Sigmoid colon (tissue), 7 donors: ENCODE data around the gene JAKMIP1. TPM values are rescaled to one million over a fixed set of nuclear protein-coding genes. Genes with fewer than 3 reads are reported as not detected.

Experiments
- DNase-seq: peaks from one replicate; pipeline ENCODE4 v3.0.0-alpha.2; 2019
- H3K27ac ChIP-seq, 4 donors: fragments of 200-600 bp; sonication (generic); one replicate each; pipeline ENCODE4 v1.5.1; 2016 to 2019; ENCODE audit warnings: mild to moderate bottlenecking in 1 of 4
- H3K27me3 ChIP-seq, 3 donors: fragments of 200-600 bp; sonication (generic); one replicate each; pipeline ENCODE4 v1.5.1; 2019; ENCODE audit warnings: mild to moderate bottlenecking in 1 of 3
- H3K36me3 ChIP-seq, 4 donors: fragments of 200-600 bp; sonication (generic); one replicate each; pipeline ENCODE4 v1.5.1; 2016 to 2019
- H3K4me1 ChIP-seq, 4 donors: fragments of 200-600 bp; sonication (generic); one replicate each; pipeline ENCODE4 v1.5.1; 2017 to 2019
- H3K4me3 ChIP-seq, 4 donors: fragments of 200-600 bp; sonication (generic); one replicate each; pipeline ENCODE4 v1.5.1; 2017 to 2019; ENCODE audit warnings: mild to moderate bottlenecking in 2 of 4, moderate library complexity in 1 of 4
- H3K9me3 ChIP-seq, 4 donors: fragments of 200-600 bp in 3 of 4; sonication (generic) in 3 of 4; one replicate each; pipeline versions ENCODE4 v1.5.1 to v1.6.1; 2013 to 2019
- EP300 ChIP-seq, 4 donors: sonication (generic); formaldehyde crosslinking; IDR thresholded peaks; one replicate each; pipeline ENCODE4 v1.6.1; 2017; ENCODE audit warnings: antibody characterized with exemption in 4 of 4
- POLR2A ChIP-seq, 2 donors: fragments of 450-650 bp; IDR thresholded peaks; one replicate each; pipeline ENCODE4 v1.6.1; 2016; ENCODE audit warnings: antibody characterized with exemption in 2 of 2, mild to moderate bottlenecking in 2 of 2, moderate library complexity in 2 of 2
- POLR2AphosphoS5 ChIP-seq, 4 donors: sonication (generic); formaldehyde crosslinking; IDR thresholded peaks; one replicate each; pipeline ENCODE4 v1.6.1; 2017; ENCODE audit warnings: antibody characterized with exemption in 4 of 4
- WGBS, 2 donors: extraction: QIAGEN DNeasy Blood & Tissue Kit; methylation state at CpG; one replicate each; pipeline ENCODE4 v1.1.7; 2013; 5-methylcytosine and 5-hydroxymethylcytosine counted together
- intact Hi-C: fragments of 100-400 bp; cut with DNase I; formaldehyde crosslinking; loops from one replicate; pipeline ENCODE4 v1.15.1; 2023
- polyA plus RNA-seq, 3 donors: library from polyadenylated mRNA; stranded (reverse); fragments of 200-250 nt; gene quantifications; one replicate each; pipeline ENCODE4 v1.2.3, GENCODE V29; 2013
- total RNA-seq, 4 donors: library from RNA; depleted of rRNA; stranded (reverse); fragments of >200 nt; gene quantifications; one replicate each; pipeline ENCODE4 v1.1.0, GENCODE V29; 2016
- TF ChIP-seq, protein P1 (sequence below), 4 experiments: fragments of 450-650 bp in 3 of 4; fragments of 200-600 bp in 1 of 4; IDR thresholded peaks; one replicate each; pipeline ENCODE4 v1.5.1; 2016 to 2019; ENCODE audit warnings: antibody characterized with exemption in 4 of 4, mild to moderate bottlenecking in 3 of 4, moderate library complexity in 2 of 4
- donor health status: healthy with polysubstance abuse.
- donor health status: Bipolar disorder and iron deficiency.
- donor health status: healthy.

Gene JAKMIP1
- total and polyA plus RNA-seq, 7 donors = 0.49 to 3.9 (median 1.8) TPM; not detected in 2

DNA sequence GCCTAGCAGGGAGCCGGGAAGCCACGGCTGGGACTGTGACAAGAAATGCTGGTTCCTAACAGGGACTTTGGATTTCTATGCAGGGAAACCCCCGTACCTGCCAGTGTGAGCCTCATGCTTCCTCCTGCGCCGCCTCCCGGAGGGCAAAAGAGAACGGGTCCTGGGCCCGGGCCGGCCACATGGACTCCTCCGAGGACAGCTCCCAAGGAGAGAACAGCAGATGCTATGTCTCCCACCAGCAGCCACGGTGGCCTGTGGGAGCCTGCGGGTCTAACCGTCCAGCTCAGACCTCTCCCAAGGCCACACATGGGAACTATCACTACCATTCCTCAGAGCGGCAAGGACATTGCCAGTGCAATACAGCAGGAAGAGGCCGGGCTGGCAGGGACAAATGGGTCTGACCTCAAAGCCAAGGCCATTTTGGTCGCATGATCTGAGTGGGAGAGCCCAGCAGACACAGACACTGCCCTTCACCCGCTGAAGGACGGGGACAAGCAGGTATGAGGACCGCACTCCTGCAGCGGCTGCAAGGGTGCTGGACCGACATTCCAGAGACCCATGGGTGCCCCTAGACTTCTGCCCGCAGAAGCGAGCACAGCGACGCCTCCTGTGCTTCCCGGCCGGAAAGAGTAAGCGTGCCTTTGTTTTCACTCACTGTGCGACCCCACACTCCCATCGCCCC lies 177.6 kb downstream of the JAKMIP1 start:
- no peaks in the 10 kb centered on the region for H3K4me1 ChIP-seq
- H3K4me3 ChIP-seq = no peak overlapping the region
- H3K27me3 ChIP-seq = peaks cover 0 to 23% (median 0%) of the 10 kb centered on the region in 3 donors
- no peaks in the 10 kb centered on the region for H3K36me3 ChIP-seq
- 82 to 86% methylated on average over 30 of the region's 30 CpGs for WGBS, 2 donors
- TF ChIP-seq POLR2A (IDR thresholded peaks at IDR 0.05) (no peak), POLR2AphosphoS5 (IDR thresholded peaks at IDR 0.05) (no peak), EP300 (IDR thresholded peaks at IDR 0.05) (no peak)
- TF ChIP-seq, protein P1, sequence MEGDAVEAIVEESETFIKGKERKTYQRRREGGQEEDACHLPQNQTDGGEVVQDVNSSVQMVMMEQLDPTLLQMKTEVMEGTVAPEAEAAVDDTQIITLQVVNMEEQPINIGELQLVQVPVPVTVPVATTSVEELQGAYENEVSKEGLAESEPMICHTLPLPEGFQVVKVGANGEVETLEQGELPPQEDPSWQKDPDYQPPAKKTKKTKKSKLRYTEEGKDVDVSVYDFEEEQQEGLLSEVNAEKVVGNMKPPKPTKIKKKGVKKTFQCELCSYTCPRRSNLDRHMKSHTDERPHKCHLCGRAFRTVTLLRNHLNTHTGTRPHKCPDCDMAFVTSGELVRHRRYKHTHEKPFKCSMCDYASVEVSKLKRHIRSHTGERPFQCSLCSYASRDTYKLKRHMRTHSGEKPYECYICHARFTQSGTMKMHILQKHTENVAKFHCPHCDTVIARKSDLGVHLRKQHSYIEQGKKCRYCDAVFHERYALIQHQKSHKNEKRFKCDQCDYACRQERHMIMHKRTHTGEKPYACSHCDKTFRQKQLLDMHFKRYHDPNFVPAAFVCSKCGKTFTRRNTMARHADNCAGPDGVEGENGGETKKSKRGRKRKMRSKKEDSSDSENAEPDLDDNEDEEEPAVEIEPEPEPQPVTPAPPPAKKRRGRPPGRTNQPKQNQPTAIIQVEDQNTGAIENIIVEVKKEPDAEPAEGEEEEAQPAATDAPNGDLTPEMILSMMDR (IDR thresholded peaks at IDR 0.05) = no peak
- H3K9me3 ChIP-seq = no peaks in the 10 kb centered on the region
- intact Hi-C loops = no loop called here
- no peak for DNase-seq
- H3K27ac ChIP-seq = no peak overlapping the region

DNA sequence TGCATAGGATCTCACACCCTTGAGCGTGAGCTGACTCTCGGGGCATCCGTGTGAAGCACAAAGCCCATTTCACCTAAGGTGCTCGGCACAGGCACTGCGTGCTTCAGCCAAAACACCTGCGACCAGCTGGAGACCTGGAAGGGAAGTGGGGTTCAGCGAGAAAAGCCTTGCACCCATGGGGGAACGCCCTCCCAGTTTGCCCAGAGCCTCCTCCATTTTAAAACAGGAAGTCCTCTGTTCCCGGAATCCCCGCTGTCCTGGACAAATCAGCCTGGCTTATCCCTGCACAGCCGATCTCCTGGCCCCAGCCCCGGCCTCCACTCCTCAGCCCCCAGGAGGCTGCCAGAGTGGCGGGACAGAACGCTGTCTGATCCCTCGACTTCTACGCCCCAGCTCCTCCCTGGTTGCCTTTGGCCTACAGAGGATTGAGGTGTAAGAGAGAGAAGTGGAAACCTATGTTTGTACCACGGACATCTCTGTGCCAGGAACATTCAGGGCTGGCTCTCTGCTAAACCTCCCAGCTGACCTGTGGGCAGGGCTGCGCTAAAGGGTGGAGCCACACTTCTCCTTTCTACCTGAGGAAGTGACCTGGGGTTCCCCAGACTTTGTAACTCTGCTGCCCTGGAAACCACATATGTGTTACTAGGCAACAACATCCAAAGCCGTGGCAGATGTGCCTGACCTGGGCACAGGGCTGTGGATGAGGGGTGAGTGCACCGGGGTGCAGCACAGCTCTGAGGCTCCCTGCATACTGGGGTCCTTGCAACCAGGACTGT lies 178.3 kb downstream of the JAKMIP1 start:
- intact Hi-C loops = no loop called here
- H3K27me3 ChIP-seq = peaks cover 0 to 23% (median 0%) of the 10 kb centered on the region in 3 donors
- no peak overlapping the region for H3K27ac ChIP-seq
- H3K9me3 ChIP-seq = no peaks in the 10 kb centered on the region
- H3K4me1 ChIP-seq = no peaks in the 10 kb centered on the region
- 76 to 84% methylated on average over 20 of the region's 20 CpGs for WGBS, 2 donors
- DNase-seq = no peak
- no peak overlapping the region for H3K4me3 ChIP-seq
- TF ChIP-seq, protein P1 (IDR thresholded peaks at IDR 0.05) = no peak
- TF ChIP-seq POLR2A (IDR thresholded peaks at IDR 0.05) = no peak
- no peaks in the 10 kb centered on the region for H3K36me3 ChIP-seq

DNA sequence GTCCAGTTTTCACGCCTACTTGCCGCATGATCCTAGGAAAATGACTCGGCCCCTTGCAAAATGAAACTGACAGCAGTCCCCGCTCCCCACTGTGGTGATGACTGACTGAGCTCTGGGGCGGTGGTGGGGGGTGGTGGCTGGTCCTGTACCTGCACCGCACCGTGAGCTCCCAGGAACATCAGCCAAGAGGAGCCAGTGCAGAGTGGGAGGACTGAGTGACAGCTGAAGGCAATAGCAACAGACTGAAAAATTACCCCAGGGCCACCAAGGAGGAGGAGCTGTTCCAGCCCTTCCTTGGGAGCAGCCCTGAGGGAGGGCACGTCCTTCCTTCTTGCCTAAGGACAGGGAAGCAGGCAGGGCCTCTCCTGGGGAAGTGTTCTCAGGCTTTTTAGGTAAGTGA lies 179.7 kb downstream of the JAKMIP1 start:
- Histone ChIP-seq H3K27me3 (peaks cover 0 to 23% (median 0%) of the 10 kb centered on the region in 3 donors), H3K27ac (no peak overlapping the region), H3K4me3 (no peak overlapping the region), H3K9me3 (no peaks in the 10 kb centered on the region), H3K36me3 (no peaks in the 10 kb centered on the region), H3K4me1 (no peaks in the 10 kb centered on the region)
- intact Hi-C loops = no loop called here
- DNase-seq = no peak
- 81 to 86% methylated on average over 8 of the region's 8 CpGs for WGBS, 2 donors
- TF ChIP-seq POLR2A (IDR thresholded peaks at IDR 0.05) (no peak), POLR2AphosphoS5 (IDR thresholded peaks at IDR 0.05) (no peak), EP300 (IDR thresholded peaks at IDR 0.05) (no peak)
- TF ChIP-seq, protein P1 (IDR thresholded peaks at IDR 0.05) = no peak

DNA sequence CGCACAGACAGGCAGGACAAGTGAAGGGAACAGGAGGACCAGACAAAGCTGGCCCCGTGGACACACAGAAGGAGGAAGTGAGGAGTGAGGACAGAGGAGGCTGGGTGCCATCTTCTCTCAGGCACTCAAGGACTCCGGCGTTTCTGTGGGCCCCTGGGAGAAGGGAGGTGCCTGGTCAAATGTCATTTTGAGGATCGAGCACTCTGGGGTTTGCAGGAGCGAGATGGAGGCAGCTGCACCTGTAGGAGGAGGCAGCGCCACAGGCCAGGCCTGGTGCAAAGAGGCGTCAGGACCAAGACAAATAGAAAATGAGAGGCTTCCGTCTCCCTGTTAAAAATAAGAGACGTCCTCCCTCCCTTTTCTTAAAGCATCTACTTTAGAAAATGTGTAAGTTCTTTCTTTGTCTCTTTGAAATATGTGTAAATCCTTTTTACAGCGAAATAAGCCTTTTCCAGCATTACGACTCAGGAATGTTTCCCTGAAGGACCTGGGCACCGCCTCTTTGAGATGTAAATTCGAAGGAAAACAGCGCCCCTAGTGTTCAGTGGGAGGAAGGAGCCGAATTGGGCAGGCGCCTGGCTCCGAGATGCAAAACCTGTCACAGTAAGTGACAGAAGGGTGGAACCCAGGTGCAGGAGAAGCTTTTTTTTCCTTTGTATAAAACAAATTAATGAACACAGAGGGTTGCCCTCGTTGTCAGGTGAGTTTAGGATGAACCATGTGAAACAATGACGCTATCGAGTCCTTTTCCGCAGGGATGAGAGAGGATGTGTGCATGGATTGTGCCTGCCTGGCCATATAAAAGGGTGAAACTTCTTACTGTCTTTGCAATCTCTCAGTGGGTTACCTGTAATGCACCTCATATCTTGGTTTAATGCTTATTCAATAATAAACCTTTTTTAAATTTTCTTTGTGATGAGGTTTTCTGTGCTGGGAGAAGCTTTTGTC lies 180.8 kb downstream of the JAKMIP1 start:
- Histone ChIP-seq H3K36me3 (no peaks in the 10 kb centered on the region), H3K4me1 (no peaks in the 10 kb centered on the region), H3K4me3 (no peak overlapping the region), H3K27me3 (peaks cover 0 to 23% (median 0%) of the 10 kb centered on the region in 3 donors), H3K9me3 (no peaks in the 10 kb centered on the region), H3K27ac (no peak overlapping the region)
- no peak for DNase-seq
- TF ChIP-seq, protein P1 (IDR thresholded peaks at IDR 0.05) = peak in 3 of 4 experiments; percentile 24 to 73 (median 57)
- TF ChIP-seq EP300 (IDR thresholded peaks at IDR 0.05) = no peak
- intact Hi-C loops = no loop called here
- WGBS, 2 donors = 39 to 41% methylated on average over 22 of the region's 22 CpGs
